OCI-LY3 (cell line): Measurements from ENCODE around the gene IL21R.

Experiments used
- CTCF ChIP-seq: fragments of 200-600, 300-600 bp; sonication (generic); IDR thresholded peaks from 2 replicates; pipeline ENCODE4 v1.5.1; 2014; ENCODE audit warnings: antibody characterized with exemption, low read length, low read depth
- EZH2phosphoT487 ChIP-seq: fragments of 200-600 bp; shearing (Covaris generic); IDR thresholded peaks from 2 replicates; pipeline ENCODE4 v1.6.1; 2018; ENCODE audit warnings: antibody characterized with exemption, mixed run types, low read depth

DNA sequence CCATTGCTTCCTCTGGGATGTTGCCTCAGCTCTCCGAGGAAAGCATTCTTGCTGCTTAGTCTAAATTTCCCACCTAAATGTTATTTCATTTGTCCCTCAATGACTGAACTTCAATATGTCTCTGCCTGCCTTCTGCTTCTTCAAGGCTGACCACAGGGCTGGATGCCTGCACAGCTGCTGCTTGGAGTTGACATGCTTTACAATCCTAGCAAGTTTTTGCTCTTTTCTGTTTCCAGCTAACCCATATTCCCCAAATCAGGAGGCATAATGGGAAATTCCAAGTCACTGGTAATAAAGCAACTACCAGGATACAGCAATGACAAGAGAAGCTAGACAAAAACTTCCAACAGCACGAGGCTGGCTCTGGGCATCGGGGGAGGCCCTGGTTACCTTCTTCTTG is 98.8 kb downstream of the IL21R start:
- TF ChIP-seq CTCF (no peak), EZH2phosphoT487 (no peak)
